H1 (cell line): ENCODE measurements around the gene CADPS. TPM values are rescaled to one million over a fixed set of nuclear protein-coding genes. Genes with fewer than 3 reads are reported as not detected.
A peak's percentile ranks its signal among the peaks of the same experiment; 100 is the strongest.

Source experiments
- CTCF ChIA-PET: fragments of 300-600 bp; sonication (Branson Sonifier 250); formaldehyde crosslinking; loops from one replicate; lab custom pipeline; 2021; ENCODE audit not compliant: partially characterized antibody; lab: Charles Lee
- POLR2A ChIA-PET: fragments of 300-600 bp; sonication (Branson Sonifier 250); formaldehyde crosslinking; loops from one replicate; lab custom pipeline; 2021; ENCODE audit warnings: inconsistent platforms; ENCODE audit not compliant: partially characterized antibody; lab: Charles Lee
- DNase-seq, 2 experiments: peaks; one replicate each; pipeline versions ENCODE4 v3.0.0 to v3.0.0-alpha.2; 2010 to 2022; ENCODE audit warnings: low spot score in 2 of 2, low read depth in 1 of 2, mixed read lengths in 1 of 2
- FAIRE-seq: peaks from 2 replicates; lab custom pipeline; 2011; peaks lifted over from hg19 to GRCh38; lab: Jason Lieb, UNC
- H2AFZ ChIP-seq: 2 replicates; pipeline ENCODE4 v1.8.1; 2012; ENCODE audit warnings: low read length, inconsistent platforms
- H2AK5ac ChIP-seq: 2 replicates; pipeline ENCODE4 v1.6.1; 2013; ENCODE audit warnings: low read depth, low read length
- H2BK120ac ChIP-seq: replicated peaks from 2 replicates; pipeline ENCODE3; 2013; ENCODE audit warnings: low read depth, low read length, inconsistent platforms
- H2BK12ac ChIP-seq: 2 replicates; pipeline ENCODE4 v1.6.1; 2013; ENCODE audit warnings: low read depth, low read length
- H2BK15ac ChIP-seq: 2 replicates; pipeline ENCODE4 v1.6.1; 2013; ENCODE audit warnings: low read length
- H2BK20ac ChIP-seq: 2 replicates; pipeline ENCODE4 v1.6.1; 2013; ENCODE audit warnings: low read length
- H2BK5ac ChIP-seq: 2 replicates; pipeline ENCODE4 v1.6.1; 2013; ENCODE audit warnings: low read depth, low read length
- H3K14ac ChIP-seq: 2 replicates; pipeline ENCODE4 v1.6.1; 2013; ENCODE audit warnings: inconsistent platforms; ENCODE audit not compliant: insufficient read length
- H3K18ac ChIP-seq: 2 replicates; pipeline ENCODE4 v1.6.1; 2013; ENCODE audit warnings: low read length; ENCODE audit errors: extremely low read depth
- H3K23ac ChIP-seq: 2 replicates; pipeline ENCODE4 v1.6.1; 2013; ENCODE audit warnings: inconsistent platforms; ENCODE audit not compliant: insufficient read length
- H3K23me2 ChIP-seq: 2 replicates; pipeline ENCODE4 v1.6.1; 2013; ENCODE audit warnings: low read depth, low read length
- H3K27ac ChIP-seq: 2 replicates; pipeline ENCODE4 v1.6.1; 2011; ENCODE audit warnings: low read depth, low read length, inconsistent platforms
- H3K27me3 ChIP-seq, 4 experiments: replicated peaks in 1 of 4; 1 replicate in 1 of 4; 2 replicates in 3 of 4; pipeline versions ENCODE4 v1.6.1 to v1.8.1; 2011 to 2013; ENCODE audit warnings: low read length in 3 of 4, mild to moderate bottlenecking in 3 of 4, inconsistent platforms in 2 of 4, mixed read lengths in 2 of 4, moderate library complexity in 1 of 4; ENCODE audit not compliant: control insufficient read depth in 3 of 4, insufficient read depth in 3 of 4; ENCODE audit errors: extremely low read depth in 1 of 4
- H3K36me3 ChIP-seq, 4 experiments: 2 replicates each; pipeline versions ENCODE4 v1.6.1 to v1.8.1; 2011 to 2013; ENCODE audit warnings: mild to moderate bottlenecking in 4 of 4, low read length in 3 of 4, moderate library complexity in 2 of 4, control low read depth in 1 of 4, inconsistent platforms in 1 of 4; ENCODE audit not compliant: insufficient read depth in 4 of 4, control insufficient read depth in 2 of 4
- H3K4ac ChIP-seq: replicated peaks from 2 replicates; pipeline ENCODE3; 2013; ENCODE audit warnings: low read length, low read depth, mixed read lengths, inconsistent platforms; ENCODE audit not compliant: insufficient read length
- H3K4me1 ChIP-seq, 4 experiments: replicated peaks in 1 of 4; 1 replicate in 1 of 4; 2 replicates in 3 of 4; pipeline versions ENCODE4 v1.6.1 to v1.8.1; 2011 to 2013; ENCODE audit warnings: low read length in 3 of 4, inconsistent platforms in 2 of 4, mixed read lengths in 1 of 4; ENCODE audit not compliant: insufficient read depth in 4 of 4, control insufficient read depth in 3 of 4
- H3K4me2 ChIP-seq, 2 experiments: 2 replicates each; pipeline versions ENCODE4 v1.6.1 to v1.8.1; 2011 to 2013; ENCODE audit warnings: low read depth in 2 of 2, low read length in 2 of 2, control low read depth in 1 of 2, inconsistent platforms in 1 of 2, mild to moderate bottlenecking in 1 of 2; ENCODE audit not compliant: insufficient read depth in 1 of 2
- H3K4me3 ChIP-seq, 4 experiments: fragments of 200-600, 300-600 bp in 1 of 4; sonication (generic), shearing (Covaris generic), sonication (Bioruptor Twin) in 1 of 4; 2 replicates each; pipeline versions ENCODE4 v1.5.1 to v1.8.1; 2011 to 2016; ENCODE audit warnings: low read length in 4 of 4, low read depth in 3 of 4, control low read depth in 2 of 4, inconsistent platforms in 2 of 4, mild to moderate bottlenecking in 2 of 4, mixed read lengths in 1 of 4, moderate library complexity in 1 of 4; ENCODE audit not compliant: insufficient read depth in 2 of 4; ENCODE audit errors: extremely low read depth in 1 of 4
- H3K56ac ChIP-seq: replicated peaks from 2 replicates; pipeline ENCODE3; 2013; ENCODE audit warnings: low read depth, mild to moderate bottlenecking, mixed read lengths, low read length, inconsistent platforms; ENCODE audit not compliant: insufficient read length
- H3K79me1 ChIP-seq: 2 replicates; pipeline ENCODE4 v1.6.1; 2013; ENCODE audit warnings: low read depth, low read length, control low read depth
- H3K79me2 ChIP-seq, 2 experiments: 2 replicates each; pipeline versions ENCODE4 v1.6.1 to v1.8.1; 2012 to 2013; ENCODE audit warnings: low read length in 2 of 2, mild to moderate bottlenecking in 2 of 2, inconsistent platforms in 1 of 2; ENCODE audit not compliant: insufficient read depth in 2 of 2, control insufficient read depth in 1 of 2
- H3K9ac ChIP-seq, 4 experiments: replicated peaks in 1 of 4; 1 replicate in 1 of 4; 2 replicates in 3 of 4; pipeline versions ENCODE4 v1.6.1 to v1.8.1; 2011 to 2013; ENCODE audit warnings: low read depth in 3 of 4, low read length in 3 of 4, control low read depth in 2 of 4, mild to moderate bottlenecking in 2 of 4, moderate library complexity in 2 of 4, inconsistent platforms in 1 of 4; ENCODE audit errors: extremely low read depth in 1 of 4
- H3K9me3 ChIP-seq, 2 experiments: 2 replicates each; pipeline versions ENCODE4 v1.6.1 to v1.8.1; 2012 to 2013; ENCODE audit warnings: mild to moderate bottlenecking in 2 of 2, moderate library complexity in 2 of 2, control low read depth in 1 of 2, inconsistent platforms in 1 of 2, low read depth in 1 of 2, low read length in 1 of 2, mixed read lengths in 1 of 2; ENCODE audit not compliant: insufficient read depth in 2 of 2
- H4K20me1 ChIP-seq, 2 experiments: replicated peaks in 1 of 2; 2 replicates each; pipeline versions ENCODE3 to v1.8.1; 2011 to 2013; ENCODE audit warnings: inconsistent platforms in 2 of 2, low read length in 2 of 2, mild to moderate bottlenecking in 1 of 2; ENCODE audit not compliant: insufficient read depth in 2 of 2, control insufficient read depth in 1 of 2
- H4K5ac ChIP-seq: 2 replicates; pipeline ENCODE4 v1.6.1; 2013; ENCODE audit warnings: low read length, low read depth, mixed read lengths, inconsistent platforms; ENCODE audit not compliant: insufficient read length
- H4K8ac ChIP-seq: 2 replicates; pipeline ENCODE4 v1.8.0; 2013; ENCODE audit warnings: mild to moderate bottlenecking, moderate library complexity, low read length, inconsistent platforms; ENCODE audit not compliant: insufficient read depth; ENCODE audit errors: extremely low read depth
- H4K91ac ChIP-seq: replicated peaks from 2 replicates; pipeline ENCODE3; 2013; ENCODE audit warnings: low read length, mixed read lengths, inconsistent platforms; ENCODE audit not compliant: insufficient read length
- FOSL1 ChIP-seq: IDR thresholded peaks from 2 replicates; pipeline ENCODE4 v1.6.1; 2011; ENCODE audit warnings: mild to moderate bottlenecking, low read depth, low read length, moderate library complexity; ENCODE audit not compliant: insufficient read depth
- POLR2AphosphoS5 ChIP-seq: IDR thresholded peaks from 2 replicates; pipeline ENCODE4 v1.6.1; 2011; ENCODE audit warnings: low read depth, low read length
- POU5F1 ChIP-seq: IDR thresholded peaks from 2 replicates; pipeline ENCODE4 v1.6.1; 2011; ENCODE audit warnings: low read depth, mild to moderate bottlenecking, low read length, moderate library complexity
- TEAD4 ChIP-seq: IDR thresholded peaks from 2 replicates; pipeline ENCODE4 v1.6.1; 2012; ENCODE audit warnings: low read depth, low read length, inconsistent platforms, mixed read lengths
- polyA plus RNA-seq, 7 experiments: library from polyadenylated mRNA; depleted of rRNA in 3 of 7; stranded (reverse) in 5 of 7; unstranded in 2 of 7; fragments of >200 nt in 5 of 7; fragments of 200-250 nt in 2 of 7; gene quantifications; 1 replicate in 5 of 7; 2 replicates in 1 of 7; 4 replicates in 1 of 7; pipeline versions ENCODE4 v1.2.1 to v1.2.3, GENCODE V29; 2011 to 2013; ENCODE audit warnings: missing spikeins in 2 of 7, mixed read lengths in 2 of 7
- total RNA-seq: library from RNA; stranded (reverse); fragmentation: NEBNext Ultra II Directional; extraction: Animal tissue kit (Norgen Biotek cat#: 25700); gene quantifications from 2 replicates; pipeline ENCODE4 v1.2.1, GENCODE V29; 2021

The CADPS gene
- total and polyA plus RNA-seq, 2 of the 8 experiments (the other 6 are each of a cell fraction or from before 2014, with no cell fraction given), result 7.1 to 10.2 TPM

DNA sequence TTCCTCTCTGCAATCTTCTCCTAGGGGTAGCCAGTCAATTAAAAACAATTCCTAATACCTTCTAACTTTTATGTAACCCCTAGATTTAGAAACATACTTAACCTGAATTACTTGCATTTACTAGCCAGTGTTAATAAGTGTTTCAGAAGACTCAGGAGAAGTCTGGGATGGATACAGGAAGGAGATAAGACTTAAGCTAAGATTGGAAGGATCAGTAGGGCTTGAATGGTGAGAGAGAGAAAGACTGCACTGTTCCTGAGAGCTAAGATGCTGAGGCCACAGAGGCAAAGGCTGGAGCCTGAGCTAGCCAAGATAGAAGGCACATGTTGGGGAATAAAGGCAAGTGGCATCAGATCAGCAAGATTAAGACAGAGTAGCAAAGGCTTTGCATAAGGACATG lies 30.1 kb upstream of the CADPS start:
- Histone ChIP-seq H4K20me1 (no peaks in the 10 kb centered on the region), H3K27me3 (no peaks in the 10 kb centered on the region), H3K79me1 (no peaks in the 10 kb centered on the region), H2AK5ac (no peak overlapping the region), H4K8ac (no peak overlapping the region), H3K9ac (no peak overlapping the region), H3K56ac (no peak overlapping the region), H2BK20ac (no peak overlapping the region), H3K4ac (no peak overlapping the region), H4K5ac (no peak overlapping the region), H3K18ac (no peak overlapping the region), H3K14ac (no peak overlapping the region), H2BK15ac (no peak overlapping the region), H2BK5ac (no peak overlapping the region), H2AFZ (no peak overlapping the region), H3K4me1 (no peaks in the 10 kb centered on the region), H3K36me3 (no peaks in the 10 kb centered on the region), H3K79me2 (no peaks in the 10 kb centered on the region), H2BK12ac (peak overlapping the region; percentile 63; the same call in 1 of the 2 replicates), H3K9me3 (no peaks in the 10 kb centered on the region), H3K27ac (no peak overlapping the region), H3K23me2 (no peaks in the 10 kb centered on the region), H4K91ac (no peak overlapping the region), H2BK120ac (no peak overlapping the region), H3K23ac (no peak overlapping the region), H3K4me3 (no peak overlapping the region), H3K4me2 (no peak overlapping the region)
- CTCF ChIA-PET, result interaction anchor here (1.1 to 1.3 kb wide), 2 partner anchors 14 to 32 kb away, joined by 3 to 4 read pairs; no protein-coding TSS in a partner anchor
- POLR2A ChIA-PET, result no interaction called here
- no peak for TF ChIP-seq POLR2AphosphoS5
- TF ChIP-seq TEAD4, result no peak
- TF ChIP-seq POU5F1, result no peak
- no peak for TF ChIP-seq FOSL1
- FAIRE-seq (no peak), DNase-seq (no peak)
